C4-2B (cell line): ENCODE measurements around the gene FBXW11.

Experiments used
- H3K27ac ChIP-seq: fragments of 450-650 bp; 2 replicates; pipeline ENCODE4 v1.5.1; 2017
- CTCF ChIP-seq: fragments of 450-650 bp; conservative IDR thresholded peaks from 2 replicates; pipeline ENCODE4 v1.5.1; 2017; ENCODE audit warnings: mild to moderate bottlenecking
- ZFX ChIP-seq: fragments of 450-650 bp; IDR thresholded peaks from 2 replicates; pipeline ENCODE4 v1.6.1; 2017

The FBXW11 gene

DNA sequence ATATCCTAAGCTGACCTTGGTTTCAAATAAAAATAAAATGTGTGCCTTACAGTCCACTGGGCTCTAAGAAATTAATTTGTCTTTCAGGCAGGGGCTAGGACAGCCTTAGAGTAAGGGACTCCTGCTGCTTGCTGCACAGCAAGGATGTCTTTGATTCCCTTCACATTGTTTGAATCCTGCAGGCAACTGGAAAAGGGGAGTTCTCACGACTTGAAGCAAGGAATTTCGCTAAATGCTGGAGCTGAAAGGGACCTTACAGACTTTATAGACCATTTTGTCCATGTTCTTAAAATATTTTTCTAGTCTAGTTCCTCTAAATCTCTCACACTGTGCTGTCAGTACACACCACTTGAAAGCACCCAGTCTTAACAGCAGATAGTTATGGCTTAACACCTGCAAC is 35.6 kb downstream of the FBXW11 start:
- no peak overlapping the region for H3K27ac ChIP-seq
- no peak for TF ChIP-seq CTCF
- TF ChIP-seq ZFX, result no peak

DNA sequence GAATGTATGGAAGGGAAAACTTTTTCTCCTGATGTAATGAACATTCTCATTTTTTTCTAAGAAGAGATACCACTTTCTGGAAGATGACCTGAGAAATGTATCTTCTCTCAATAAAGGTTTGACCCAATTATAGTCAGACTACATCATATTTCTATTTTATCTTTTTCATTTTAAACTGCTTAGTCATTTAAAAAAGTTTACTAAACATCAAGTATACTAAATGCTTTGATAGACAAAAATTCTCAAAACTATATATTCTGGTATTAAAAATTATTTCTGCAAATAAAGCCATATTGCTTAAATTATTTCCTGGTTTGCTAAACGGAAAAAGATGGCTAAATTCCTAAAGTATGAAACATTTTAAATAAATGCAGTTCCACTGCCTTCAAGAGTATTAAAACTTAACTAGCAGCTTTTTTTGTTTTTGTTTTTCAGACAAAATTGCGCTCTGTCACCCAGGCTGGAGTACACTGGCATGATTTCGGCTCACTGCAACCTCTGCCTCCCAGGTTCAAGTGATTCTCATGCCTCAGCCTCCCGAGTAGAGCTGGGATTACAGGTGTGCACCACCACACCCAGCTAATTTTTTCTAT is 37.1 kb downstream of the FBXW11 start:
- TF ChIP-seq CTCF, result no peak
- no peak for TF ChIP-seq ZFX
- no peak overlapping the region for H3K27ac ChIP-seq

GRCh38 chr5:171968531-171968930 is 37.9 kb downstream of the FBXW11 start:
- no peak overlapping the region for H3K27ac ChIP-seq
- TF ChIP-seq ZFX (no peak), CTCF (no peak)

DNA sequence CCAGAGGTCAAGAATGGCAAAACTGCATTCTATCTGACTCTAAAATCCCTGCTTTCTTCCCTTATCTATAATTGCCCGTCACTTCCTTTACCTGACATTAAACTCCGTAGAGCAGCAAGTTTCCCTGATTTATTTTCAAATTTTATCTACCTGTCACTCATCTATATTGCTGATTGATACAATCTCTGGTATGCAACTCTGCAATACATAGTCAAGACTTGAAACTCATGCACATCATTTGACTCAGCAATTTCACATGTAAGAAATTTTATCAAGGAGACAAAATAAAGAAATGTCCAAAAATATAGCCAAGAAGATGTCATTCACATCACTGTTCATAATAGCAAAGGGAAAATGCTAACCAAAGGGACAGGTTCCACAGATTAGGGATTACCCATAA is 39.5 kb downstream of the FBXW11 start:
- no peak for TF ChIP-seq ZFX
- no peak for TF ChIP-seq CTCF
- no peak overlapping the region for H3K27ac ChIP-seq

- no peak overlapping the region for H3K27ac ChIP-seq
- no peak for TF ChIP-seq CTCF
- TF ChIP-seq ZFX, result no peak
These were observed 40.2 kb downstream of the FBXW11 start for GRCh38 chr5:171966270-171966669.

DNA sequence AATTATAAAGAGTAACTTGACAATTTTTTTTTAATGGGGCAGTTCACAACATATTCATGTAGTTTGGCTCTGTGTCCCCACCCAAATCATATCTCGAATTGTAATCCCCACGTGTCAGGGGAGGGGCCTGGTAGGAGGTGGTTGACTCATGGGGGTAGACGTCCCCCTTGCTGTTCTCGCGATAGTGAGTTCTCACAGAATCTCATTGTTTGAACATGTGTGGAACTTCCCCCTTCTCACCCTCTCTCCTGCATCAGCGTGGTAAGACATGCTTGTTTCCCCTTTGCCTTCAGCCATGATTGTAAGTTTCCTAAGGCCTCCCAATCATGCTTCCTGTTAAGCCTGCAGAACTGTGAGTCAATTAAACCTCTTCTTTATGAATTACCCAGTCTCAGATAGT is 40.7 kb downstream of the FBXW11 start:
- no peak for TF ChIP-seq ZFX
- no peak for TF ChIP-seq CTCF
- no peak overlapping the region for H3K27ac ChIP-seq

DNA sequence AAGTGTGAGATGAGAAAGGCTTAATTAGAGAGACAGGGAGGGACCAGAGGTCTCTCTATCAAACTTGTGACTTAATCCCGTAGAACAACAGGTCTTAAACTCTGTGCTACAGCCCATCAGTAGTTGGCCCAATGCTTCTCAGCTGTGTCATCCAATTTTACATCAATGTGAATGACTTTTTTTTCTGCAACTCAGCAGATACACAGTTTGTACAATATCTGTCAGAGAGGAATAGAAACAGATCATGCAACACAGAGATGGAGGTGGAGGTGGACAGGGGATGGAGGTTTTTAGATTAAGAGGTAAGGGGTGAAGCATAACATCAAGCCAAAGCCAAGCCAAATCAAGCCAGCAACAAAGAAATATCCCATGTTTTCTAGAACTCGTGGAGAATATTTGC is 43.0 kb downstream of the FBXW11 start:
- TF ChIP-seq ZFX (no peak), CTCF (no peak)
- no peak overlapping the region for H3K27ac ChIP-seq
